B cell (primary cell): ENCODE measurements around the gene CAPN5. TPM values are rescaled to one million over a fixed set of nuclear protein-coding genes. Genes with fewer than 3 reads are reported as not detected.

Experiments used
- ATAC-seq: fragments of 200-7000 bp; cut with Tn5 transposase; one replicate; pipeline ENCODE4 v1.10.0; 2021; ENCODE audit warnings: low read depth, mild to moderate bottlenecking, moderate number of reproducible peaks, moderate library complexity
- CTCF ChIA-PET: fragments of 350-600 bp; sonication (Branson Sonifier 250); formaldehyde crosslinking; loops from one replicate; lab custom pipeline; 2021; ENCODE audit warnings: antibody characterized with exemption, inconsistent platforms; lab: Charles Lee
- POLR2A ChIA-PET: fragments of 350-600 bp; sonication (Branson Sonifier 250); formaldehyde crosslinking; loops from one replicate; lab custom pipeline; 2021; ENCODE audit warnings: antibody characterized with exemption; lab: Charles Lee
- DNase-seq: peaks from one replicate; pipeline ENCODE4 v3.0.0; 2013
- H2AFZ ChIP-seq: 2 replicates; pipeline ENCODE4 v1.6.1; 2012; ENCODE audit warnings: mild to moderate bottlenecking, low read depth, low read length; ENCODE audit not compliant: insufficient read depth, poor library complexity, severe bottlenecking
- H3K27ac ChIP-seq, 2 donors: 1 replicate in 1 of 2; 2 replicates in 1 of 2; pipeline ENCODE4 v1.5.1; 2012 to 2013; ENCODE audit warnings: low read length in 2 of 2, mild to moderate bottlenecking in 2 of 2, moderate library complexity in 1 of 2
- H3K27me3 ChIP-seq, 4 experiments: fragments of 200-600 bp in 1 of 4; sonication (generic) in 1 of 4; replicated peaks in 1 of 4; 1 replicate in 2 of 4; 2 replicates in 2 of 4; pipeline versions ENCODE4 v1.6.1 to v1.7.0; 2013 to 2016; ENCODE audit warnings: low read length in 3 of 4, mild to moderate bottlenecking in 2 of 4, mixed read lengths in 1 of 4, moderate library complexity in 1 of 4; ENCODE audit not compliant: insufficient read depth in 4 of 4, control insufficient read depth in 3 of 4; ENCODE audit errors: control extremely low read depth in 1 of 4
- H3K36me3 ChIP-seq, 2 experiments: replicated peaks in 1 of 2; 1 replicate in 1 of 2; 2 replicates in 1 of 2; pipeline versions ENCODE4 v1.6.1 to v1.7.1; 2013; ENCODE audit warnings: low read length in 1 of 2; ENCODE audit not compliant: insufficient read depth in 2 of 2, control insufficient read depth in 1 of 2; ENCODE audit errors: control extremely low read depth in 1 of 2, extremely low read depth in 1 of 2
- H3K4me1 ChIP-seq, 2 donors: fragments of 200-600 bp in 1 of 2; sonication (generic) in 1 of 2; 1 replicate in 1 of 2; 2 replicates in 1 of 2; pipeline versions ENCODE4 v1.5.1 to v1.6.1; 2013 to 2017; ENCODE audit warnings: low read length in 2 of 2; ENCODE audit not compliant: control insufficient read depth in 2 of 2, insufficient read depth in 2 of 2
- H3K4me2 ChIP-seq: replicated peaks from 2 replicates; pipeline ENCODE3; 2012; ENCODE audit warnings: mild to moderate bottlenecking, low read depth, low read length; ENCODE audit not compliant: poor library complexity, severe bottlenecking
- H3K4me3 ChIP-seq, 5 experiments: fragments of 200-600 bp in 1 of 5; sonication (generic) in 1 of 5; 1 replicate in 3 of 5; 2 replicates in 2 of 5; pipeline versions ENCODE4 v1.5.1 to v1.7.0; 2011 to 2016; ENCODE audit warnings: low read length in 4 of 5, mild to moderate bottlenecking in 4 of 5, low read depth in 2 of 5, control low read depth in 1 of 5, moderate library complexity in 1 of 5; ENCODE audit not compliant: insufficient read depth in 1 of 5; ENCODE audit errors: control extremely low read depth in 1 of 5, extremely low read depth in 1 of 5
- H3K79me2 ChIP-seq: fragments of 200-600 bp; sonication (generic); one replicate; pipeline ENCODE4 v1.6.0; 2016; ENCODE audit warnings: low read length; ENCODE audit not compliant: control insufficient read depth, insufficient read depth
- H3K9ac ChIP-seq: fragments of 200-600 bp; sonication (generic); 2 replicates; pipeline ENCODE4 v1.6.1; 2017; ENCODE audit warnings: mild to moderate bottlenecking, low read length, moderate library complexity
- H3K9me3 ChIP-seq, 3 donors: one replicate each; pipeline versions ENCODE4 v1.6.1 to v1.7.1; 2013; ENCODE audit warnings: low read length in 2 of 3; ENCODE audit not compliant: control insufficient read depth in 2 of 3, insufficient read depth in 1 of 3; ENCODE audit errors: control extremely low read depth in 1 of 3
- H4K20me1 ChIP-seq: 2 replicates; pipeline ENCODE4 v1.6.0; 2012; ENCODE audit warnings: mild to moderate bottlenecking, low read length; ENCODE audit not compliant: insufficient read depth, control insufficient read depth, poor library complexity, severe bottlenecking
- H3K27ac Mint-ChIP-seq: one replicate; pipeline ENCODE4 v1.8.0; 2021; ENCODE audit warnings: mixed read lengths
- H3K27me3 Mint-ChIP-seq: one replicate; pipeline ENCODE4 v1.8.0; 2021; ENCODE audit warnings: mixed read lengths
- H3K4me1 Mint-ChIP-seq: one replicate; pipeline ENCODE4 v1.8.0; 2021; ENCODE audit warnings: mixed read lengths
- H3K4me3 Mint-ChIP-seq: one replicate; pipeline ENCODE4 v1.8.0; 2021; ENCODE audit warnings: mixed read lengths
- H3K9me3 Mint-ChIP-seq: one replicate; pipeline ENCODE4 v1.8.0; 2022; ENCODE audit warnings: mixed read lengths; ENCODE audit not compliant: insufficient read depth
- EZH2 ChIP-seq: IDR thresholded peaks from 2 replicates; pipeline ENCODE4 v1.6.1; 2012; ENCODE audit warnings: borderline replicate concordance, low read depth, mild to moderate bottlenecking, moderate library complexity, low read length; ENCODE audit not compliant: insufficient read depth, poor library complexity, severe bottlenecking
- WGBS: methylation state at CpG from one replicate; pipeline ENCODE4 v1.1.5; 2013; ENCODE audit warnings: missing lambda C conversion rate; ENCODE audit not compliant: insufficient coverage; 5-methylcytosine and 5-hydroxymethylcytosine counted together
- intact Hi-C: fragments of 100-400 bp; cut with micrococcal nuclease; formaldehyde crosslinking; loops from one replicate; pipeline ENCODE4 v1.10.0; 2022
- polyA plus RNA-seq: library from polyadenylated mRNA; depleted of rRNA; stranded (reverse); fragments of >200 nt; gene quantifications from 2 replicates; pipeline ENCODE4 v1.2.3, GENCODE V29; 2012
- total RNA-seq, 2 donors: library from RNA; stranded (reverse); fragments of 120-200 nt in 1 of 2; gene quantifications; 1 replicate in 1 of 2; 2 replicates in 1 of 2; pipeline versions ENCODE4 v1.2.3 to v1.2.4, GENCODE V29; 2013 to 2022
- TF ChIP-seq, protein P1 (sequence below): fragments of 200-600 bp; IDR thresholded peaks from one replicate; pipeline ENCODE4 v1.8.0; 2022; ENCODE audit warnings: antibody characterized with exemption, mild to moderate bottlenecking

Gene CAPN5
- total and polyA plus RNA-seq, 2 donors (not counting 1 experiment from before 2014, with no cell fraction given) = 0.74 to 0.78 TPM

DNA sequence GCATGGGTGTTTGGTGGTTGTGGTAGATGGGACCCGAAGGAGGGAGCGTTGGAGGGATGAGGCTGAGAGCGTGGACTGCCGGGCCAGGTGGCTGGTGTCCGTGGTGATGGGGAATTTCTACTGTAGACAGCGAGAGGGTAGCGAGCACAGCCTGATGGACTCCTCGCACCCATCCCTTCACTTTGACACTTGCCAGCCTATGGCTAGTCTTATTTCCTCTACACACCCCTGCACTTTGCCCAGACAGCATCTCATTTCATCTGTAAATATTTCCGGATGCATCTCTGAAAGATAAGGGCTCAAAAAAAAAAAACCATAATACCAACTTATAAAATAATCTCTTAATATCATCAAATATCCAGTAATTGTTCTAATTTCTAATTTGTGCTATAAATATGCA, 41.7 kb downstream of the CAPN5 start:
- no peak overlapping the region for H3K27ac ChIP-seq
- no peaks in the 10 kb centered on the region for H3K79me2 ChIP-seq
- no peak overlapping the region for H3K9ac ChIP-seq
- DNase-seq (no peak), ATAC-seq (no peak)
- H2AFZ ChIP-seq = no peak overlapping the region
- no peak overlapping the region for H3K4me3 ChIP-seq
- no peaks in the 10 kb centered on the region for H3K27me3 ChIP-seq
- no peaks in the 10 kb centered on the region for H4K20me1 ChIP-seq
- no peaks in the 10 kb centered on the region for H3K27me3 Mint-ChIP-seq
- no peaks in the 10 kb centered on the region for H3K4me1 Mint-ChIP-seq
- no peak overlapping the region for H3K27ac Mint-ChIP-seq
- intact Hi-C loops = no loop called here
- ChIA-PET CTCF (no interaction called here), POLR2A (no interaction called here)
- H3K9me3 Mint-ChIP-seq = no peaks in the 10 kb centered on the region
- no peak overlapping the region for H3K4me3 Mint-ChIP-seq
- H3K36me3 ChIP-seq = no peaks in the 10 kb centered on the region
- peaks cover 0 to 4% (median 0%) of the 10 kb centered on the region in 3 donors for H3K9me3 ChIP-seq
- no peak for TF ChIP-seq EZH2
- TF ChIP-seq, protein P1, sequence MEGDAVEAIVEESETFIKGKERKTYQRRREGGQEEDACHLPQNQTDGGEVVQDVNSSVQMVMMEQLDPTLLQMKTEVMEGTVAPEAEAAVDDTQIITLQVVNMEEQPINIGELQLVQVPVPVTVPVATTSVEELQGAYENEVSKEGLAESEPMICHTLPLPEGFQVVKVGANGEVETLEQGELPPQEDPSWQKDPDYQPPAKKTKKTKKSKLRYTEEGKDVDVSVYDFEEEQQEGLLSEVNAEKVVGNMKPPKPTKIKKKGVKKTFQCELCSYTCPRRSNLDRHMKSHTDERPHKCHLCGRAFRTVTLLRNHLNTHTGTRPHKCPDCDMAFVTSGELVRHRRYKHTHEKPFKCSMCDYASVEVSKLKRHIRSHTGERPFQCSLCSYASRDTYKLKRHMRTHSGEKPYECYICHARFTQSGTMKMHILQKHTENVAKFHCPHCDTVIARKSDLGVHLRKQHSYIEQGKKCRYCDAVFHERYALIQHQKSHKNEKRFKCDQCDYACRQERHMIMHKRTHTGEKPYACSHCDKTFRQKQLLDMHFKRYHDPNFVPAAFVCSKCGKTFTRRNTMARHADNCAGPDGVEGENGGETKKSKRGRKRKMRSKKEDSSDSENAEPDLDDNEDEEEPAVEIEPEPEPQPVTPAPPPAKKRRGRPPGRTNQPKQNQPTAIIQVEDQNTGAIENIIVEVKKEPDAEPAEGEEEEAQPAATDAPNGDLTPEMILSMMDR = no peak
- H3K4me2 ChIP-seq = no peak overlapping the region
- WGBS = 100% methylated on average over 2 of the region's 9 CpGs
- H3K4me1 ChIP-seq = no peaks in the 10 kb centered on the region

DNA sequence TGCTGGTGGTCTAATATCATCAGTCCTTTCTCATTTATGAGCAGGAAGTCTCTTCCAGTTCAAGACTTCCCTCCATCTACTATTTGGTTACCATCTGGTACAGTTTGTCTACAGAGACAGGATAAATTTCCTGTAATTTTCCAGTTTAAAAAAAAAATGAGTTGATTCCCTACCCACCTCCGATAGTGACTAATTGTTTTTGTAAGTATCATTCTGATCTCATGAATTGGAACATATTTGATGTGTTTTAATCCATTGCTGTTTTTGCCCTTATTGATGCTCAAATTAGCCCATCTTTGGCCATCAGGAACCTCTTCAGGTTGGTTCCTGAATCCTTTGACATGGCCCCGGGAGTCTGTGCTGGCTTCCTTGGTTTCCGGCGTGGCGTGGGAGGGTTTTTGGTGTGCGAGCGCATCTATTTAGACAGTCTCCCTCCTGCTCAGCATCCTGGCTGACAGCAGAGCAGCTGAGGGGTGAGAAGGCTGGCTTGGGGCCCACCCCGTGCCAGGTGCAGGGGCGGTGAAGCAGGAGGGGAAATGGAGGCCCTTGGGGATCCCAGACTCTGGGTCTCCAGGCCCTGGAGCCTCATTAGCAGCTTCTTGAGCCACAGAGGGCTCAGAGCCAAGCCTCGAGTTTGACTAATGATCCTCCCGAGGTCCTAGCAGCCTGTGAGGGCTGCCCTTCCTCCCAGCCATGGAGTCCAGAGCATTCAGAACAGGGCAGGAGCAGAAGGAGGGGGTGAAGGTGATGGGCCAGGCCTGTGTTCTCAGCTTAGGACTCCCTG, 42.7 kb downstream of the CAPN5 start:
- Histone ChIP-seq H3K4me3 (no peak overlapping the region), H4K20me1 (no peaks in the 10 kb centered on the region), H2AFZ (no peak overlapping the region), H3K9ac (no peak overlapping the region), H3K36me3 (no peaks in the 10 kb centered on the region), H3K27ac (no peak overlapping the region), H3K27me3 (no peaks in the 10 kb centered on the region), H3K9me3 (peaks cover 0 to 4% (median 0%) of the 10 kb centered on the region in 3 donors), H3K4me2 (no peak overlapping the region), H3K4me1 (no peaks in the 10 kb centered on the region), H3K79me2 (no peaks in the 10 kb centered on the region)
- no peak overlapping the region for H3K27ac Mint-ChIP-seq
- no peaks in the 10 kb centered on the region for H3K27me3 Mint-ChIP-seq
- DNase-seq (no peak), ATAC-seq (no peak)
- H3K4me1 Mint-ChIP-seq = no peaks in the 10 kb centered on the region
- POLR2A ChIA-PET = no interaction called here
- 28% methylated on average over 10 of the region's 11 CpGs for WGBS
- TF ChIP-seq, protein P1 = no peak
- no peak for TF ChIP-seq EZH2
- no peaks in the 10 kb centered on the region for H3K9me3 Mint-ChIP-seq
- H3K4me3 Mint-ChIP-seq = no peak overlapping the region
- CTCF ChIA-PET = interaction anchor here (0.9 to 1.8 kb wide), 2 partner anchors 18 to 189 kb away, joined by 4 read pairs; no protein-coding TSS in a partner anchor
- intact Hi-C loops = no loop called here
